ENCODE data around the gene TUBGCP2.
A peak's percentile ranks its signal among the peaks of the same experiment; 100 is the strongest.

The TUBGCP2 gene

GRCh38 chr10:133295426-133296320 is 13.0 kb downstream of the TUBGCP2 start:
- H3K27me3 Mint-ChIP-seq, result no peaks in the 10 kb centered on the region
- no peaks in the 10 kb centered on the region for H3K9me3 Mint-ChIP-seq
- H3K36me3 Mint-ChIP-seq (ENCODE audit: low read depth), result peaks cover 100% of the 10 kb centered on the region
- no peak overlapping the region for H3K4me3 Mint-ChIP-seq
- H3K4me1 Mint-ChIP-seq (ENCODE audit: low read depth), result peaks cover 48% of the 10 kb centered on the region
- intact Hi-C loops (cut with micrococcal nuclease), result no loop called here
- H3K27ac Mint-ChIP-seq, result no peak overlapping the region

DNA sequence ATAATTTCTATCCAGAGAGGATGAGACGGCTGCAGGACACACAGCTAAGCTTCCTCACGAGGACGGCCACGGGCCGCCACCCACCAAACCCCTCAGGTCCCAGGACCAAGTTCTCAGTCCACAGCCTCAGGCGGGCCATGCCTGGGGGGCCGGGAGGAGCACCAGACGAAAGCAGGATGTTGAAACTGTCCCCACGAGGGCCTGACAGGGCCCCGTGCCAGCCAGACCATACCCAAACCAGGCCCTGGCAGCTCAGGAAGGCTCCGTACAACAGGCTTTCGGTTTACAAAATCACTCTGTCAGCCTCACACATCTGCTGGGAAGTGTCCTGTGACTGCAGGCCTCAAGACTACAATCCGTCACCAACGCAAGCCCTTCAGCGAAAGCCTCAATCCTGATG is 14.5 kb downstream of the TUBGCP2 start:
- no peaks in the 10 kb centered on the region for H3K9me3 Mint-ChIP-seq
- peak overlapping the region; percentile 85 for H3K27ac Mint-ChIP-seq
- peaks cover 48% of the 10 kb centered on the region for H3K4me1 Mint-ChIP-seq (ENCODE audit: low read depth)

GRCh38 chr10:133293810-133294119 is 14.9 kb downstream of the TUBGCP2 start:
- no peaks in the 10 kb centered on the region for H3K27me3 Mint-ChIP-seq
- H3K27ac Mint-ChIP-seq, result peak overlapping the region; percentile 85
- intact Hi-C loops (cut with micrococcal nuclease), result no loop called here
- H3K4me1 Mint-ChIP-seq (ENCODE audit: low read depth), result peaks cover 48% of the 10 kb centered on the region
- H3K9me3 Mint-ChIP-seq, result no peaks in the 10 kb centered on the region
- peaks cover 100% of the 10 kb centered on the region for H3K36me3 Mint-ChIP-seq (ENCODE audit: low read depth)
- no peak overlapping the region for H3K4me3 Mint-ChIP-seq

More for the DNA sequence above, 14.5 kb downstream of the TUBGCP2 start:
- Mint-ChIP-seq H3K36me3 (ENCODE audit: low read depth) (peaks cover 100% of the 10 kb centered on the region), H3K4me3 (no peak overlapping the region), H3K27me3 (no peaks in the 10 kb centered on the region)
- intact Hi-C loops (cut with micrococcal nuclease), result no loop called here

DNA sequence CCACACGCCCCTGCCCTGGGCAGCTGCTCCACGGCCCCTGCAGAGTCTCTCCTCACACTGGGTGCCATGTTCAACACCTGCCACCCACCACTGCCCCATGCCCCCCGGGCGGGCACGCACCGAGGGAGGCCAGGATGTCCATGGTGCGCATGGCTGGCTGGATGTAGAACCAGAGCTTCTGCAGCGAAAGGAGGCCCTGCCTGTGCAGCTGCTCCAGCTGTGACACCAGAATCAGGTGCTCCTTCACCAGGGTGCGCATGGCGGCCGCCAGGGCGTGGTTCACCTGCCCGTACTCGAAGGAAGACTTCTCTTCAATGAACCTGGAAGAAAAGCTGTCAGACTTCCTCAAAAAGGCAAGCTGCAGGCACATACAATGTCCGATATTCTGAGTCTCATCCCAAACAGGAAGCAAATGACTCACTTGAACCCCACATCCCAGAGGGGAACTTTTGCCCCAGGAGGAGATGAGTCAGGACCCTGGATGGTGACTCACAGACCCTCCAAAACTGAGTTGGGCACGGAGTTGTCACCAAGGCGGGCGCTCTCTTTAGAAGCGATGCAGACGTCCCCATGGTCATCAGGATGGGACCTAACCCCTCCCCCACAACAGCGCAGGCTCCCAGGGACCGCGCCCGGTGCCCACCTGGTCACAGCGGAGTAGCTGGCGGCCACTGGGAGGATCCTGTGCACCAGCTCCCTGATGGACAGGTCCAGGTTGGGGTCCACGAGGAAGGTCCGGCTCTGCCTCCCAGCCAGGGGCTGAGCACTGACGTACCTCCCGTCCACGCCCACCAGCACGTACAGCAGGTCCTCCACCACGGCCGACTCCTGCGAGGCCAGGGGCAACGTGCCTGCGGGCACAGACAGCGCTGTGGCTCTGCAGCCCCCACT is 15.5 kb downstream of the TUBGCP2 start:
- Mint-ChIP-seq H3K27ac (peak overlapping the region; percentile 85), H3K4me1 (ENCODE audit: low read depth) (peaks cover 48% of the 10 kb centered on the region), H3K27me3 (no peaks in the 10 kb centered on the region), H3K9me3 (no peaks in the 10 kb centered on the region), H3K4me3 (no peak overlapping the region), H3K36me3 (ENCODE audit: low read depth) (peaks cover 100% of the 10 kb centered on the region)
- intact Hi-C loops (cut with micrococcal nuclease), result no loop called here

GRCh38 chr10:133289761-133290160 is 18.9 kb downstream of the TUBGCP2 start:
- intact Hi-C loops (cut with micrococcal nuclease), result no loop called here
- Mint-ChIP-seq H3K9me3 (no peaks in the 10 kb centered on the region), H3K36me3 (ENCODE audit: low read depth) (peaks cover 100% of the 10 kb centered on the region), H3K27ac (no peak overlapping the region), H3K27me3 (no peaks in the 10 kb centered on the region), H3K4me3 (no peak overlapping the region), H3K4me1 (ENCODE audit: low read depth) (peaks cover 31% of the 10 kb centered on the region)

- H3K9me3 Mint-ChIP-seq, result no peaks in the 10 kb centered on the region
- no peak overlapping the region for H3K4me3 Mint-ChIP-seq
- peaks cover 13% of the 10 kb centered on the region for H3K4me1 Mint-ChIP-seq (ENCODE audit: low read depth)
- H3K36me3 Mint-ChIP-seq (ENCODE audit: low read depth), result peaks cover 100% of the 10 kb centered on the region
- no peak overlapping the region for H3K27ac Mint-ChIP-seq
- H3K27me3 Mint-ChIP-seq, result no peaks in the 10 kb centered on the region
- intact Hi-C loops (cut with micrococcal nuclease), result no loop called here
These were observed 20.7 kb downstream of the TUBGCP2 start for GRCh38 chr10:133287832-133288500.

GRCh38 chr10:133286366-133286765 is 22.3 kb downstream of the TUBGCP2 start:
- no peak overlapping the region for H3K4me3 Mint-ChIP-seq
- no peaks in the 10 kb centered on the region for H3K9me3 Mint-ChIP-seq
- peaks cover 100% of the 10 kb centered on the region for H3K36me3 Mint-ChIP-seq (ENCODE audit: low read depth)
- no peaks in the 10 kb centered on the region for H3K27me3 Mint-ChIP-seq
- intact Hi-C loops (cut with micrococcal nuclease), result no loop called here
- H3K27ac Mint-ChIP-seq, result no peak overlapping the region
- H3K4me1 Mint-ChIP-seq (ENCODE audit: low read depth), result peaks cover 20% of the 10 kb centered on the region

GRCh38 chr10:133285217-133285616 is 23.5 kb downstream of the TUBGCP2 start:
- H3K36me3 Mint-ChIP-seq (ENCODE audit: low read depth), result peaks cover 100% of the 10 kb centered on the region
- no peaks in the 10 kb centered on the region for H3K9me3 Mint-ChIP-seq
- H3K27ac Mint-ChIP-seq, result no peak overlapping the region
- H3K4me3 Mint-ChIP-seq, result no peak overlapping the region
- intact Hi-C loops (cut with micrococcal nuclease), result no loop called here
- no peaks in the 10 kb centered on the region for H3K27me3 Mint-ChIP-seq
- H3K4me1 Mint-ChIP-seq (ENCODE audit: low read depth), result peaks cover 31% of the 10 kb centered on the region

DNA sequence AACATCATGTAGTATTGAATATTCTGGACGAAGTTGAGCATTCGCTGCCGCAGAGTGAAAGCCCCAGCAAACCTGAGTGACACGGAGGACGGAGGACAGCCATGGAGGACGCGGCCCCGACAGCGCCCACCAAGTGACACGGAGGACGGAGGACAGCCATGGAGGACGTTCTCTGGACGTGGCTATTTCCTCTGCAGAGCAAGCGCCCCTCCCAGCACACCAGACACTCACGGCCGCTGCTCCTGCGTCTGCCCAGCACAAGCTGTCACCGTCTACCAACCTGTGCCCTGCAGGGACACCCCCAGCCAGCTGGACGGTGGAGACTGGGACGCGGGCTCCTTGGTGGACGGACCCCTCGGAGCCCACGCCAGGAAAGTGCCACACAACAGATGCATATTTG is 24.7 kb downstream of the TUBGCP2 start:
- H3K4me3 Mint-ChIP-seq, result no peak overlapping the region
- peaks cover 44% of the 10 kb centered on the region for H3K4me1 Mint-ChIP-seq (ENCODE audit: low read depth)
- peaks cover 100% of the 10 kb centered on the region for H3K36me3 Mint-ChIP-seq (ENCODE audit: low read depth)
- H3K27me3 Mint-ChIP-seq, result no peaks in the 10 kb centered on the region
- H3K9me3 Mint-ChIP-seq, result no peaks in the 10 kb centered on the region
- intact Hi-C loops (cut with micrococcal nuclease), result no loop called here
- no peak overlapping the region for H3K27ac Mint-ChIP-seq

GRCh38 chr10:133282846-133283390 is 25.8 kb downstream of the TUBGCP2 start:
- no peaks in the 10 kb centered on the region for H3K27me3 Mint-ChIP-seq
- peaks cover 99% of the 10 kb centered on the region for H3K36me3 Mint-ChIP-seq (ENCODE audit: low read depth)
- H3K4me3 Mint-ChIP-seq, result no peak overlapping the region
- intact Hi-C loops (cut with micrococcal nuclease), result no loop called here
- H3K9me3 Mint-ChIP-seq, result no peaks in the 10 kb centered on the region
- peak overlapping the region; percentile 8 for H3K27ac Mint-ChIP-seq
- peaks cover 54% of the 10 kb centered on the region for H3K4me1 Mint-ChIP-seq (ENCODE audit: low read depth)

DNA sequence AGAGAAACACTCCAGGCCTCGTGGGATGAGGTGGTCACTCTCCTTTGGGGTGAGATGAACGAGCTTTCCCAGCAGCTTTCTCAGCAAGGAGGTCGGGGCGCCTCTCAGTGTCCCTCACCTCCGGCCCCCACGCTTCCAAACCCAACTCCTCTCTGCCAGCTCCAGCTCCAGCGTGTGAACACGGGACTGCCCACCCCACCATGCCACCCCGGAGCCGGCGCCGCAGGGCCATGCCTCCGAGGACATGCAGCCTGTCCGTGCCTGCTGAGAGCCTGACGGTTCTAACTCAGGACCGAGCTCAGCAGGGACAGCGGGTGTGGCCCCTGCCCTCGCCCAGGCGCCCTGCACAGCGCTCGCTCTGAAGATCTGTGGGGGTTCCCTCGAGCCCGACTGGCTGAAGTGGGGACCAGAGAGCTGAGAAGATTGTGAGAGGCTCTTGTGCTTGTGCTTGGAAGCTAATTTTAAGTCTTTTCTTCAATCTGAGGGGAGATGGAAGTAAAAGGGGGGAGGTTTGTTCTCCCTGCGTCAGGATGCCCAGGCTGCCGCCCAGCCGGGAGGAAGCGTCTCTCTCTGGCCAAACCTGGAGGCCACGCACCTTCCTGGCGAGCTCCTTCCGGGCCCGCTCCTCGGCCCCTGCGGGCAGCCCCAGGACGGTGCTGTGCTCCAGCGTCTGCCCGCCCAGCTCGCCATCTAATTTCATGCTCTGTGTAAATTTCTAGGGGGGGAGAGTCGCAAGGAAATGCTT is 26.9 kb downstream of the TUBGCP2 start:
- Mint-ChIP-seq H3K4me1 (ENCODE audit: low read depth) (peaks cover 63% of the 10 kb centered on the region), H3K9me3 (no peaks in the 10 kb centered on the region), H3K27ac (peak overlapping the region; percentile 8), H3K27me3 (no peaks in the 10 kb centered on the region), H3K4me3 (no peak overlapping the region), H3K36me3 (ENCODE audit: low read depth) (peaks cover 87% of the 10 kb centered on the region)
- intact Hi-C loops (cut with micrococcal nuclease), result no loop called here

DNA sequence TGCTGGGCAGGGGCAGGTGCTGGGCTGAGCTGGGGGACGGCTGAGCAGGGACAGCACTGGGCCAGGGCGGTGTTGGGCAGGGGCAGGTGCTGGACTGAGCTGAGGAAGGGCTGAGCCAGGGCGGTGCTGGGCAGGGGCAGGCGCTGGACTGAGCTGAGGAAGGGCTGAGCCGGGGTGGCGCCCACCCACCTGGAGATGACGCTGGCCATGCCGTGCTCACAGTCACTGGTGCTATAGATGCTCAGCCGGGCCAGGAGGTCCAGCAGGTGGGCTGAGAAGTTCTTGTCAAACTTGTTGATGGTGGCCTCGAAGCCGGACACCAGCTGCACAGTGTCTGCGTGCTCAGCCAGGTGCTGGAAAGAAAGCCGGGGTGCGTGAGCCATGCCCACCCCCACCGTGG is 27.6 kb downstream of the TUBGCP2 start:
- peak overlapping the region; percentile 95 for H3K27ac Mint-ChIP-seq
- no peaks in the 10 kb centered on the region for H3K27me3 Mint-ChIP-seq
- peaks cover 84% of the 10 kb centered on the region for H3K36me3 Mint-ChIP-seq (ENCODE audit: low read depth)
- H3K9me3 Mint-ChIP-seq, result no peaks in the 10 kb centered on the region
- H3K4me1 Mint-ChIP-seq (ENCODE audit: low read depth), result peaks cover 65% of the 10 kb centered on the region
- no peak overlapping the region for H3K4me3 Mint-ChIP-seq
- intact Hi-C loops (cut with micrococcal nuclease), result no loop called here

GRCh38 chr10:133280391-133281059 is 28.1 kb downstream of the TUBGCP2 start:
- H3K27me3 Mint-ChIP-seq, result no peaks in the 10 kb centered on the region
- H3K4me1 Mint-ChIP-seq (ENCODE audit: low read depth), result peaks cover 71% of the 10 kb centered on the region
- peaks cover 84% of the 10 kb centered on the region for H3K36me3 Mint-ChIP-seq (ENCODE audit: low read depth)
- peak overlapping the region; percentile 95 for H3K27ac Mint-ChIP-seq
- no peaks in the 10 kb centered on the region for H3K9me3 Mint-ChIP-seq
- H3K4me3 Mint-ChIP-seq, result no peak overlapping the region
- intact Hi-C loops (cut with micrococcal nuclease), result no loop called here

Measured in dendritic cell treated with granulocyte-macrophage colony-stimulating factor and Interleukin-4, amounts not matched to agents 40 ng/mL and 50 ng/mL, for 4 days (primary cell).